Activated CD4-positive, alpha-beta T cell treated with anti-CD3 and anti-CD28 coated beads, Interleukin-2, amount 50 U/mL, for 48 hours (primary cell): Measurements from ENCODE around the gene NALCN.

ENCODE experiments used
- DNase-seq, 2 experiments: peaks; one replicate each; pipeline ENCODE4 v3.0.0-alpha.2; 2020

The NALCN gene

DNA sequence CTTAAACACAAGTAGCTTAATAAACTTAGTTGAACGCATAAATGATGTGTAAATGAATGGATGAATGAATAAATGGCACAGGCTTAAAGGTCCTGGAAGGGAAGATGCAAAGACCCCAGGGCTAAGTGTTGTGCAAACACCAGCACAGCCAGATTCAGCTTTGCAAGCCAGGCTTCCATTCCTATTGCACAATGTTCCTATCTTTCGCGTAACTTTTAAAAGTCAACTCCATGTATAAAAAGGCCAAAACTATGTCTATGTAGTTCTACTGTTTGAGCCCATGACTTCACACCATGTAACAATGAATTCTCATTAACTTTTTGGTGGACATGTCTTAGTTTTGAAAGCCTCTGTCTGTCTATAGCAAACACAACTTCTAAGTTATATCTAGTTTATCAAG, 226.0 kb downstream of the NALCN start:
- DNase-seq, result no peak

DNA sequence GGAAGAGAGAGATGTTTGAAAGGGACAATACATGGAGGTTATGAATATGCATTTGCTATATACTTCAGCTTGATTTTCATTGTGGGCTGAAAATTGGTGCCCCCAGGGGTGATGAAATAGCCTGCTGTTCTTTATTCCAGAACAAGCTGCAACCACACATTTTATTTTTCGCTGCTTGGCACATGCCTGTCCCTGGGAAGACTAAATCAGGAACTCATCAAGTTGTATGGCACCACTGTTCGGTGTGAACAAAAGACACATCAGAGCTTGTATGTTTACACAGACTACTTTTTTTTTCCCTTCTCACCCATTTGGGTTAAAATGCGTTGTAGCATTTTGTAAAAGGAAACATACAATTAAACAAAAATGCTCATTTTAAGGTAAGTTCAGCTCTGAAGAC, 230.7 kb downstream of the NALCN start:
- DNase-seq, result no peak

- DNase-seq, result no peak
Observed at GRCh38 chr13:101181076-101181685, 235.1 kb downstream of the NALCN start.

DNA sequence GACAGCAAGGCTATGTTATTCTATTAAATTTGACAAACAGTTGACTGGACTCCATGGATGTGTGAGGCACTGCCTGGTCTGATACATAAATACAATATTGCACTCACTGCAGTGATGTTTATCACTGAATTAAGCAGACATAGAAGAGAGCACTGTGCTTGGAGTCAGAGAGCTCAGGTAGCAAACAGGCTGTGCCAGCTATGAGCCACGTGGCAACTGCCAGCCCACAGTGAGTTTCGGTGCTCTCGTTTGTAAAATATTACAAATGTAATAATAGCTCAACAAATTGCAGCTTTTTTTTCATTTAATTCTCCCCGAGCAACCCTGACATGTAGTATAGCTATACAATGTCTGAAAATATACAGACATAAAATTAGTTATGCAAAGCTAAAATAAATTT, 237.3 kb downstream of the NALCN start:
- DNase-seq, result no peak

- no peak for DNase-seq
Observed at GRCh38 chr13:101178406-101178805, 237.9 kb downstream of the NALCN start.

DNA sequence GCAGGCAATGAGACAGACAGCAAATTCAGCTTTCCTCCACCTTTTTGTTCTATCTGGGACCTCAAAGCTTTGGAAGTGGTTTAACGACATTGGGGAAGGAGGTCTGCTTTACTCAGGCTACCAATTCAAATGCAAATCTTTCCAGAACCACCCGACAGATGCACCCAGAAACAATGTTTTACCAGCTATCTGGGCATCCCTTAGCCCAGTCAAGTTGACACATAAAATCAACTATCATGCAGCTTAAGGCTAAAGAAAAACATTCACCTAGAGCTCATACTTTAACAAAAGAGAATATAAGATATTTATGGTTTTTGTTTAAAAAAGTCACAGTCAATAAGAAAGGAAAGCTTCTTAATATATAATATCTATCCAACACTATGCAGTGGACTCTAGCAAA, 246.0 kb downstream of the NALCN start:
- no peak for DNase-seq

- DNase-seq, result no peak
Observed at GRCh38 chr13:101157261-101157660, 259.0 kb downstream of the NALCN start.

DNA sequence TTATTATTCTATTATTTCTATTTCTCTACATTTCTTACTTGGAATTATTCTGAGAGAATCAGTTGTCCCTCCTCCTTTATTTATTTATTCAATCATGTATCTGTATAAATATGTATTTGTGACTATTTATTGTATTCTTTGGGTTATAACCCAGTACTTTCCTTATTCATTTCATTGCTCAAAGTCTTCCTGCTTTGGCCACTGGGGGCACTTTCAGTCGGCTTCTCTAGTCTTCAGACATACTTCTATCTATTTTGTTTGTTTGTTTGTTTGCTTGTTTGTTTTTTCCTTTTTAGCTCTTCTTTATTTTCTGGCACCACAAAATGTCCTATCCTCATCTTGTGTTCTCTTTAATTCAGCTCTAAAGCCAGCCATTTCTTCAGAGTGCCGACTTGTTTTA, 260.4 kb downstream of the NALCN start:
- DNase-seq, result no peak

DNA sequence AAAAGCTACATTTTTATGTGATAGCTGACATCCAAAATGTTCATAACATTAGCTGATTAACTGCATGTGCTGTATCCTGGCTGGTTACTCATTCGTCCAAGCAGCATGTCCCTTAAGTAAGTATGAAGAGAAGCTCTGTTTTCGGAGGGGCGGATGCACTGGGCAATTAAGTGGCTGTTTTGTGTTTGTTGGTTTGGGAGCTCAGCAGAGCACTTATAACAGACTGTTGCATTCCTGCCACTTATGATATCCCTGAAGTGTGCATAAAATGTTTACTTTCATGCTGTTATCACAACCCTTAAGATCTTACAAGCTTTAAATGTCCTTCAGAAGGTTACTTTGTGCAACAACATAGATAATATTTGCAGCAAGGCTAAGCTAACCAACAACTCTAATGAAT, 264.1 kb downstream of the NALCN start:
- DNase-seq, result no peak

- no peak for DNase-seq
Observed at GRCh38 chr13:101150998-101151397, 265.3 kb downstream of the NALCN start.

- DNase-seq, result no peak
Observed at GRCh38 chr13:101149735-101150384, 266.4 kb downstream of the NALCN start.

DNA sequence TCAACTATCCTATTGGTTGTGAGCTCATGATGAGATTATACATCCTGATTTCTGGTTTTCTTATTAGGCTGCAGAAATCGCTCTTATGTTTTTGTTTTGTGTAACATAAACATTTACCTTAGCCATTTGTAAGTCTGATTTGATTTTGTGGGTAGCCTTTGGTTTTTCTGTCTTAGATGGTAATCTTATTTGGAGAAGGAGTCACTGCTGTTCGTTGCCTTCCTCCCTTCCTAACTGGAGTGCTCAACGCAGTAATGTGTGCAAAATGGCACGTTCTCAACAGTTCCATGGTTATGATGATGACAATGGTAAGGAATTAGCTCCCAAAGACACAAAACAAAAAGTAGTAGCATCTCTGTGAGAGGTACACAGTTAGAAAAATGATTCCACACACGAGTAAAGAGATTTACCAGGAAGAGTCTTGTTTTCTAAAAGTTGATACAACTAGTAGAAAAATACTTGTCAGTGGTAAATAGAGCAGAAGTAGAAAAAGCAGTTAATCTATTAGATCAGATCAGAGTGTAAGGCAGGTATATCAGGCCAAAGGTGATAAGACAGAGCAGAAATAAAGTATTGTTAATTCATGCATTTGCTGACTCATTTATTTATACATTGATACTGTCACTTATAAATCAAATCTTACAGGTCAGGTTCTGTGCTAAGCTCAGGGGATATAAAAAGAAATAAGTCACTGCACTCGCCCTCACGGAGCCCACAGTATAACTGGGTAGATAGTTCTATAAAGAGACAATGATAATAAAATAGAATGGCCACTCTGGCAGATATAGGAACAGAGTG, 270.0 kb downstream of the NALCN start:
- DNase-seq, result no peak

GRCh38 chr13:101144808-101145419, 271.4 kb downstream of the NALCN start:
- no peak for DNase-seq

- DNase-seq, result no peak
Observed at GRCh38 chr13:101140936-101141335, 275.4 kb downstream of the NALCN start.

DNA sequence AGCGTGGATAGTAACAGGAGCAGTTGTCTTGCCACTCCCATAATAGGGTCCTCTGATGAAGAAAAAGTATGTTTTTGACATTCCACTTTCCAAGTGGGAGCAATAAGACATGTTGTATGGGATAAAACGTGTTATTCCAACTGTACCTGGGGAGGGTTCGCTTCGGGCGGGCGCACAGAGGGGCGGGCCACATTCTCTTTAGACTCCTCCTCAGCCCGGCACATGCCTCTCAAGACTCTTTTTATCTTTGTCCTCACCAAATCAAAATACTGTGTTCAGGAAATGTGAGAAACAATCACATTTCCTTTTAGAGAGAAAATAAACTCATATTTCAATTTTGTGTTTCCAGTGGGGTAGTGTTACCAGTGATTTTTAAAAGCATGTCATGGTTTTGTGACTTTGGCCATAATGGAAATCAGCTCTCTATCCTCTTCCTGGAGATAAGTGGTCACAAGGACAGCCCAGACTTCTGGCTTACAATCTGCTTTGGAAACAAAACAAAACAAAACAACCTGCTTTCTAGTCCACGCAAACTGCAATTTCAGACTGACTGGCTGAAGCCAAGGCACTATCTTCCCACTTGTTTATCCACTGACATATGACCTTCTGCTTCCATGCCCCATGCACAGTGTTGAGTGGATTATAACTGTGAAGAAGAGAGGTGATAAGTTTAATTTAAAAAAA, 276.1 kb downstream of the NALCN start:
- no peak for DNase-seq

- DNase-seq, result no peak
Observed at GRCh38 chr13:101139081-101139480, 277.2 kb downstream of the NALCN start.

DNA sequence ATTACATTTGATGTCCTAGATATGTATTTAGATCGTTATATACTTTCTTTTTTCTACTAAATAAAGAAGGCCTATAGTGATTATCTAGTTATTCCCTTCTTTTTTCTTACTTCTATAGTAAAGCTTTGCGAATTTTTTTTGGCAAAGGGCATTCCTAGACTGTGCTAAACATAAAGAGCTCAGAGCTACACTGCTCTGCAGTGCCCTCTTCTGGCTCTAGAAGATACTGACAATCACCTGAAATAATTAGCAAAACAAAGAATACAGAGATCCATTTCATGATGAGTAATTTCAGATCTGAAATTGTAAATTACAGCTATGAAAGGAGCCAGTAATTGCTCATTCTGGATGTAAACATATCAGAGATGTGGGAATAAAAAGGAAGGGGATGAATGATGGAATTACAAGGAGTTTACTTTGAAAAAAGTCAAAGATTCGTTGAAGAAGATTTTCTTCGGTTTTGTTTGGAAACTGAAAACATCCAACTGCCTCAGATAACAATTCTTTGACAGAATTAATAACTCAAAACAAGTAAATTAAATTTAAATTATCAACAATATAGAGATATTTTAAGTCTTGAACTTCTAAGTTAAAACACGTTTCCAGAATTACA, 288.5 kb downstream of the NALCN start:
- peak in 1 of 2 experiments; percentile 9 for DNase-seq

GRCh38 chr13:101123028-101123427, 293.3 kb downstream of the NALCN start:
- no peak for DNase-seq

- no peak for DNase-seq
Observed at GRCh38 chr13:101121608-101122007, 294.7 kb downstream of the NALCN start.

GRCh38 chr13:101120007-101120406, 296.3 kb downstream of the NALCN start:
- DNase-seq, result no peak

DNA sequence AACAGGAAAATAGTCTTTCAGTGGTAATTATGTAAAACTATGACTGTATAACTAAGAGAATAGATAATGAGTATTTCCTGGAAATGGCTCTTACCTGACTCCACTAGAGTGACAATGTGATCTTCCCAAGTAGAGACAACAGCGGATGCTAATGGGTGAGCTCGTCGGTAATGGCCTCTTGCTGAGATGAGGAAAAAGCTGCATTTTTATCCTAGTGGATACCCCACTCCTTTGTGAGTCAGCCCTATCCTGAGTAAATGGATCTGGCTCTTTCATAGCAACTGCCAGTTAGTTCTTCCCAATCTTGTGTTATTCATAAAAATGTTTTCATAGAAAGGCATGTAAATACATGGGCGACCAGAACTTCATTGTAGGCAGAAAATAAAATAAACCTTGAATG, 299.5 kb downstream of the NALCN start:
- no peak for DNase-seq

GRCh38 chr13:101116341-101116740, 300.0 kb downstream of the NALCN start:
- no peak for DNase-seq

- no peak for DNase-seq
Observed at GRCh38 chr13:101115762-101116171, 300.5 kb downstream of the NALCN start.
